RWPE2 (cell line): ENCODE measurements around the gene ZNF318.

Source experiments
- ATAC-seq: fragments of 200-7000 bp; cut with Tn5 transposase; 3 replicates; pipeline ENCODE4 v1.9.1; 2021; ENCODE audit warnings: low read depth
- DNase-seq: peaks from one replicate; pipeline ENCODE4 v3.0.0-alpha.2; 2020; ENCODE audit warnings: low spot score
- H3K27ac ChIP-seq: fragments of 450-650 bp; 2 replicates; pipeline ENCODE4 v1.5.1; 2017; ENCODE audit warnings: mild to moderate bottlenecking; ENCODE audit not compliant: poor library complexity, severe bottlenecking
- H3K27me3 ChIP-seq: fragments of 250-450 bp; sonication (Bioruptor Pico); 2 replicates; pipeline ENCODE4 v1.5.1; 2021; ENCODE audit warnings: mild to moderate bottlenecking, moderate library complexity; ENCODE audit not compliant: insufficient read depth, poor library complexity, severe bottlenecking
- H3K36me3 ChIP-seq: fragments of 250-450 bp; sonication (Bioruptor Pico); 2 replicates; pipeline ENCODE4 v1.5.1; 2020; ENCODE audit warnings: low read depth, mild to moderate bottlenecking, moderate library complexity
- H3K4me1 ChIP-seq: fragments of 250-450 bp; sonication (Bioruptor Pico); 2 replicates; pipeline ENCODE4 v1.5.1; 2021; ENCODE audit warnings: mild to moderate bottlenecking, moderate library complexity; ENCODE audit not compliant: insufficient read depth, poor library complexity, severe bottlenecking
- H3K4me3 ChIP-seq: fragments of 250-450 bp; sonication (Bioruptor Pico); 2 replicates; pipeline ENCODE4 v1.5.1; 2021; ENCODE audit warnings: mild to moderate bottlenecking, moderate library complexity; ENCODE audit not compliant: severe bottlenecking
- H3K9me3 ChIP-seq: fragments of 250-450 bp; sonication (Bioruptor Pico); 2 replicates; pipeline ENCODE4 v1.5.1; 2021; ENCODE audit warnings: mild to moderate bottlenecking, moderate library complexity; ENCODE audit not compliant: severe bottlenecking
- CTCF ChIP-seq: fragments of 450-650 bp; IDR thresholded peaks from one replicate; pipeline ENCODE4 v1.5.1; 2017; ENCODE audit warnings: mild to moderate bottlenecking, moderate library complexity; ENCODE audit not compliant: poor library complexity, severe bottlenecking

Gene ZNF318

GRCh38 chr6:43331470-43331869, 38.0 kb downstream of the ZNF318 start:
- Histone ChIP-seq H3K27ac (no peak overlapping the region), H3K9me3 (no peaks in the 10 kb centered on the region), H3K4me1 (no peaks in the 10 kb centered on the region), H3K4me3 (no peak overlapping the region), H3K27me3 (no peaks in the 10 kb centered on the region), H3K36me3 (peaks cover 13% of the 10 kb centered on the region; the same call in 1 of the 2 replicates)
- DNase-seq = no peak
- ATAC-seq = no peak
- TF ChIP-seq CTCF = no peak

DNA sequence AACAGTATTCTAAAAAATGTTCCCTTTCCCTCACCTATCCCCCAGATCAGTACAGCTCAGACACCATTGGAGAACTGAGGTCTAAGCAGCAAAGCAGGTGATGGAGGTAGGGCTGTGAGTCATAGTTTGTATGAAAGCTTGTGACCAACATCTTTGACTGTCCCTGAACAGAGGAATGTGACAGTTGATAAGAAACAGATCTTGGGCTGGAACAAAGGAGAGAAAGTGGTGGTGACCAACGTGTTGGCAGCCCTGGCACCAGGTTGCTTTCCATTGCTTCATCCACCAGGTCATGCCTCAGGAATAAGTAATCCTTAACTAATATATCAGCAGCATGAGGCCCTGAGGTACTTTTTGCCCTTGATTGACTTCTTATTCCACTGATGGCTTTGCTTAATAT, 40.9 kb downstream of the ZNF318 start:
- TF ChIP-seq CTCF = no peak
- no peak for DNase-seq
- Histone ChIP-seq H3K9me3 (no peaks in the 10 kb centered on the region), H3K4me1 (no peaks in the 10 kb centered on the region), H3K36me3 (peaks cover 7% of the 10 kb centered on the region; the same call in 1 of the 2 replicates), H3K4me3 (no peak overlapping the region), H3K27me3 (no peaks in the 10 kb centered on the region), H3K27ac (no peak overlapping the region)
- ATAC-seq = no peak

GRCh38 chr6:43325876-43326275, 43.6 kb downstream of the ZNF318 start:
- TF ChIP-seq CTCF = no peak
- no peaks in the 10 kb centered on the region for H3K27me3 ChIP-seq
- H3K4me3 ChIP-seq = no peak overlapping the region
- H3K4me1 ChIP-seq = no peaks in the 10 kb centered on the region
- no peak overlapping the region for H3K27ac ChIP-seq
- no peak for DNase-seq
- no peak for ATAC-seq
- H3K36me3 ChIP-seq = peaks cover 7% of the 10 kb centered on the region; the same call in 1 of the 2 replicates
- no peaks in the 10 kb centered on the region for H3K9me3 ChIP-seq

DNA sequence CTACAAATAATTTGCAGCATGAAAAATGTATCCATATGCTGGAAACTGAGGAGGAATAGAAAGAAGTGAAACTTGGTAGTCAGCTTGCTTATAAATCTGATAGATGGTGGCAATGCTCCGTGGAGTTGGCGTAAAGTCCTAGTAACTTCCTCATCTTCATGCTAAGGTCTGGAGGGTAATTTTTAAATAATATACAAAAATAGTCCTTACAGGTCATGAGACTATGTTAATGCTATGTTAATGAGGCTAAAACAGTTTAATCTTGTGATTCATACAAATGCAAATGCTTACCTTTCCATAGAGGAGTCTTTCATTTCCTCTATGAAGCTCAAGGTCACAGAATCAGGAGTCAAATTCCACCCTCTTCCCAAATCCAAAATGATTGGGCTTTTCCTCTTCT, 51.4 kb downstream of the ZNF318 start:
- no peaks in the 10 kb centered on the region for H3K36me3 ChIP-seq
- no peaks in the 10 kb centered on the region for H3K27me3 ChIP-seq
- H3K4me1 ChIP-seq = no peaks in the 10 kb centered on the region
- H3K4me3 ChIP-seq = no peak overlapping the region
- no peaks in the 10 kb centered on the region for H3K9me3 ChIP-seq
- ATAC-seq (no peak), DNase-seq (no peak)
- no peak for TF ChIP-seq CTCF
- H3K27ac ChIP-seq = no peak overlapping the region

DNA sequence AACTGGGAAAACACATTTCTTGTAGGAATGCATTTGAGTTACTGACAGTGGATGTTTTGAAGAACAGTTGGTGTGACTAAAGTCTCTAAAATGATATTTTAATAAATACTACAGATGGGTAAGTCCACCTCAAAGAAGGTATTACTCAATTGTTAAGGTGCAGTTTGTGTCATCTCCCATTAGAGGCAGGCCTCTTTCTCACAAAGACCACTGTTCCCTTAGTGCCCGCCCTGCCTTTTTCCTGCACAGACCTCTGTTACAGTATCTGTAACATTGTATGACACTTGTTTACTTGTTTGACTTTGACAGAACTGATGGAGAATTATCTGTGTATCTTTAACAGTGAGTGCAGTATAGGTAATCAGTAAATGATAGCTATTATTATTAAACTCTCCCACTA, 55.6 kb downstream of the ZNF318 start:
- DNase-seq (no peak), ATAC-seq (no peak)
- no peaks in the 10 kb centered on the region for H3K4me1 ChIP-seq
- no peaks in the 10 kb centered on the region for H3K27me3 ChIP-seq
- no peak for TF ChIP-seq CTCF
- H3K27ac ChIP-seq = no peak overlapping the region
- no peak overlapping the region for H3K4me3 ChIP-seq
- H3K36me3 ChIP-seq = no peaks in the 10 kb centered on the region
- H3K9me3 ChIP-seq = peaks cover 2% of the 10 kb centered on the region
